A673 (cell line): Measurements from ENCODE around the gene VPS50.

Experiments
- EZH2 ChIP-seq: fragments of 200-600 bp; sonication (generic); IDR thresholded peaks from 2 replicates; pipeline ENCODE4 v1.6.1; 2017; ENCODE audit warnings: borderline replicate concordance, low read depth, mild to moderate bottlenecking, mixed read lengths, antibody characterized with exemption, low read length; ENCODE audit not compliant: poor library complexity, severe bottlenecking
- TF ChIP-seq, protein P1 (sequence below): fragments of 300-800, 200-600 bp; sonication (generic); conservative IDR thresholded peaks from 2 replicates; pipeline ENCODE4 v1.5.1; 2017; ENCODE audit warnings: low read depth, mild to moderate bottlenecking, antibody characterized with exemption, low read length, moderate library complexity, mixed read lengths

DNA sequence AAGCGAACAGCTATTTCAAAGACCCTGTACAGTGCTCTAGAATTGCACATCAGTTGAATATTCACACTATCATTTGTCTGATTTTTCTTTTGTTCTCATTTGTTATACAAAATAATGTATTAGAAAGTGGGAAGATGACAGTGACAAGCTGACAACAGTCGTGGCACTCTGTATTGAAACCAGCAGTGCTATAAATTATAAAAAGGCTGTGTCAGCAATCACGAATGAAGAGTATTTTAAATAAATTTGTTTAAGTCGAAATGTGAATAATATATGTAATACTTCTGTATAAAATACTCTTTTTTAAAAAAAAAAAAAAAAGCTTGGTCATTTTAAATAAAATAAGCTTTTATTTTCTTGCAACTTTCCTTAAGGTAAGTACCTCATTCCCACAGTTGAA is 122.6 kb downstream of the VPS50 start:
- TF ChIP-seq, protein P1, sequence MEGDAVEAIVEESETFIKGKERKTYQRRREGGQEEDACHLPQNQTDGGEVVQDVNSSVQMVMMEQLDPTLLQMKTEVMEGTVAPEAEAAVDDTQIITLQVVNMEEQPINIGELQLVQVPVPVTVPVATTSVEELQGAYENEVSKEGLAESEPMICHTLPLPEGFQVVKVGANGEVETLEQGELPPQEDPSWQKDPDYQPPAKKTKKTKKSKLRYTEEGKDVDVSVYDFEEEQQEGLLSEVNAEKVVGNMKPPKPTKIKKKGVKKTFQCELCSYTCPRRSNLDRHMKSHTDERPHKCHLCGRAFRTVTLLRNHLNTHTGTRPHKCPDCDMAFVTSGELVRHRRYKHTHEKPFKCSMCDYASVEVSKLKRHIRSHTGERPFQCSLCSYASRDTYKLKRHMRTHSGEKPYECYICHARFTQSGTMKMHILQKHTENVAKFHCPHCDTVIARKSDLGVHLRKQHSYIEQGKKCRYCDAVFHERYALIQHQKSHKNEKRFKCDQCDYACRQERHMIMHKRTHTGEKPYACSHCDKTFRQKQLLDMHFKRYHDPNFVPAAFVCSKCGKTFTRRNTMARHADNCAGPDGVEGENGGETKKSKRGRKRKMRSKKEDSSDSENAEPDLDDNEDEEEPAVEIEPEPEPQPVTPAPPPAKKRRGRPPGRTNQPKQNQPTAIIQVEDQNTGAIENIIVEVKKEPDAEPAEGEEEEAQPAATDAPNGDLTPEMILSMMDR = no peak
- TF ChIP-seq EZH2 = no peak
